CD14-positive monocyte (primary cell): ENCODE data around the gene STAM. TPM values are rescaled to one million over a fixed set of nuclear protein-coding genes. Genes with fewer than 3 reads are reported as not detected.

Experiments used
- DNase-seq, 3 donors: peaks; one replicate each; pipeline ENCODE4 v3.0.0-alpha.2; 2011 to 2022
- H2AFZ ChIP-seq: 2 replicates; pipeline ENCODE4 v1.6.0; 2012; ENCODE audit warnings: mild to moderate bottlenecking, low read depth, low read length, inconsistent platforms; ENCODE audit not compliant: insufficient read depth, poor library complexity, severe bottlenecking
- H3K27ac ChIP-seq, 2 donors: 1 replicate in 1 of 2; 2 replicates in 1 of 2; pipeline ENCODE4 v1.5.1; 2012 to 2013; ENCODE audit warnings: low read length in 2 of 2, control low read depth in 1 of 2, inconsistent platforms in 1 of 2, low read depth in 1 of 2, mild to moderate bottlenecking in 1 of 2
- H3K27me3 ChIP-seq, 2 donors: one replicate each; pipeline versions ENCODE4 v1.6.0 to v1.6.1; 2011 to 2013; ENCODE audit warnings: low read length in 2 of 2; ENCODE audit not compliant: control insufficient read depth in 2 of 2, insufficient read depth in 2 of 2
- H3K36me3 ChIP-seq, 2 donors: replicated peaks in 1 of 2; 1 replicate in 1 of 2; 2 replicates in 1 of 2; pipeline versions ENCODE4 v1.5.1 to v1.6.1; 2012 to 2013; ENCODE audit warnings: low read length in 2 of 2, control low read depth in 1 of 2, inconsistent platforms in 1 of 2, mild to moderate bottlenecking in 1 of 2; ENCODE audit not compliant: insufficient read depth in 2 of 2, control insufficient read depth in 1 of 2
- H3K4me1 ChIP-seq, 2 donors: 1 replicate in 1 of 2; 2 replicates in 1 of 2; pipeline versions ENCODE4 v1.5.1 to v1.6.1; 2012 to 2013; ENCODE audit warnings: low read length in 2 of 2, control low read depth in 1 of 2, inconsistent platforms in 1 of 2, mild to moderate bottlenecking in 1 of 2, moderate library complexity in 1 of 2; ENCODE audit not compliant: insufficient read depth in 2 of 2, control insufficient read depth in 1 of 2
- H3K4me2 ChIP-seq: replicated peaks from 2 replicates; pipeline ENCODE3; 2012; ENCODE audit warnings: low read length, moderate library complexity, mild to moderate bottlenecking; ENCODE audit not compliant: poor library complexity, severe bottlenecking; ENCODE audit errors: extremely low read depth
- H3K4me3 ChIP-seq, 3 experiments: fragments of 200-600 bp in 1 of 3; sonication (generic) in 1 of 3; replicated peaks in 1 of 3; 1 replicate in 2 of 3; 2 replicates in 1 of 3; pipeline ENCODE4 v1.5.1; 2011 to 2013; ENCODE audit warnings: low read length in 3 of 3, mild to moderate bottlenecking in 3 of 3, control low read depth in 2 of 3, low read depth in 2 of 3, inconsistent platforms in 1 of 3, moderate library complexity in 1 of 3
- H3K79me2 ChIP-seq: 2 replicates; pipeline ENCODE4 v1.6.0; 2012; ENCODE audit warnings: mild to moderate bottlenecking, control low read depth, inconsistent platforms, low read length, moderate library complexity; ENCODE audit not compliant: insufficient read depth
- H3K9ac ChIP-seq: 2 replicates; pipeline ENCODE4 v1.6.0; 2017; ENCODE audit warnings: low read length, mild to moderate bottlenecking; ENCODE audit not compliant: insufficient read depth, poor library complexity, severe bottlenecking
- H3K9me3 ChIP-seq, 2 donors: replicated peaks in 1 of 2; 1 replicate in 1 of 2; 2 replicates in 1 of 2; pipeline versions ENCODE4 v1.5.1 to v1.6.1; 2012 to 2013; ENCODE audit warnings: low read length in 2 of 2, control low read depth in 1 of 2; ENCODE audit not compliant: control insufficient read depth in 1 of 2, insufficient read depth in 1 of 2
- H4K20me1 ChIP-seq: 2 replicates; pipeline ENCODE4 v1.6.0; 2012; ENCODE audit warnings: mild to moderate bottlenecking, low read length, control low read depth, moderate library complexity; ENCODE audit not compliant: insufficient read depth
- H3K27ac Mint-ChIP-seq, 7 donors: one replicate each; pipeline ENCODE4 v1.8.0; 2020; ENCODE audit warnings: mild to moderate bottlenecking in 7 of 7, mixed read lengths in 7 of 7, moderate library complexity in 6 of 7, inconsistent platforms in 2 of 7
- H3K27me3 Mint-ChIP-seq, 3 donors: one replicate each; pipeline ENCODE4 v1.8.0; 2021 to 2022; ENCODE audit warnings: low read depth in 3 of 3, mild to moderate bottlenecking in 3 of 3, mixed read lengths in 3 of 3, moderate library complexity in 3 of 3, inconsistent platforms in 1 of 3
- H3K36me3 Mint-ChIP-seq, 2 donors: one replicate each; pipeline ENCODE4 v1.8.0; 2020; ENCODE audit warnings: mixed read lengths in 2 of 2, inconsistent platforms in 1 of 2, mild to moderate bottlenecking in 1 of 2
- H3K4me1 Mint-ChIP-seq: one replicate; pipeline ENCODE4 v1.8.0; 2020; ENCODE audit warnings: mild to moderate bottlenecking, mixed read lengths
- H3K4me3 Mint-ChIP-seq, 2 donors: one replicate each; pipeline ENCODE4 v1.8.0; 2020; ENCODE audit warnings: mild to moderate bottlenecking in 2 of 2, mixed read lengths in 2 of 2, moderate library complexity in 1 of 2
- H3K9me3 Mint-ChIP-seq, 7 donors: one replicate each; pipeline ENCODE4 v1.8.0; 2020 to 2022; ENCODE audit warnings: mixed read lengths in 7 of 7, mild to moderate bottlenecking in 6 of 7, moderate library complexity in 6 of 7, inconsistent platforms in 2 of 7
- CTCF ChIP-seq: fragments of 200-600 bp; IDR thresholded peaks from one replicate; pipeline ENCODE4 v1.8.0; 2022; ENCODE audit warnings: antibody characterized with exemption, mild to moderate bottlenecking
- WGBS: methylation state at CpG from one replicate; pipeline ENCODE4 v1.1.5; 2013; ENCODE audit warnings: missing lambda C conversion rate; ENCODE audit not compliant: insufficient coverage; 5-methylcytosine and 5-hydroxymethylcytosine counted together
- intact Hi-C, 2 donors: fragments of 100-400 bp; cut with micrococcal nuclease; formaldehyde crosslinking; loops; one replicate each; pipeline versions ENCODE4 v1.15.0 to v1.15.1; 2023
- polyA plus RNA-seq, 3 donors: library from polyadenylated mRNA; depleted of rRNA in 1 of 3; unstranded in 2 of 3; stranded (reverse) in 1 of 3; fragments of 300-500 nt in 2 of 3; fragments of >200 nt in 1 of 3; fragmentation: Illumina TruSeq in 2 of 3; gene quantifications; 1 replicate in 2 of 3; 2 replicates in 1 of 3; pipeline ENCODE4 v1.2.3, GENCODE V29; 2012 to 2021

STAM gene
- polyA plus RNA-seq, 3 donors = 5.5 to 16.4 (median 5.9) TPM

GRCh38 chr10:17640331-17640816, 3.6 kb upstream of the STAM start:
- Histone ChIP-seq H3K79me2 (peaks cover 31% of the 10 kb centered on the region), H3K4me2 (no peak overlapping the region), H3K9me3 (no peaks in the 10 kb centered on the region), H4K20me1 (no peaks in the 10 kb centered on the region), H3K36me3 (no peaks in the 10 kb centered on the region), H2AFZ (no peak overlapping the region), H3K27me3 (no peaks in the 10 kb centered on the region), H3K4me3 (no peak overlapping the region), H3K9ac (no peak overlapping the region), H3K4me1 (peaks cover 17 to 18% of the 10 kb centered on the region in 2 donors), H3K27ac (no peak overlapping the region)
- WGBS = 96% methylated on average over 3 of the region's 4 CpGs
- peaks cover 0 to 3% (median 2%) of the 10 kb centered on the region in 3 donors for H3K27me3 Mint-ChIP-seq
- intact Hi-C loops = loop anchor here in 1 of 2 donors (10.0 kb wide), 1 partner anchor 1014 kb away; the partner anchor contains the start of genes ARL5B and NSUN6
- H3K27ac Mint-ChIP-seq = no peak overlapping the region
- peaks cover 0 to 3% (median 1%) of the 10 kb centered on the region in 7 donors for H3K9me3 Mint-ChIP-seq
- DNase-seq = no peak
- no peaks in the 10 kb centered on the region for H3K36me3 Mint-ChIP-seq
- no peak overlapping the region for H3K4me3 Mint-ChIP-seq
- TF ChIP-seq CTCF = no peak
- H3K4me1 Mint-ChIP-seq = peaks cover 19% of the 10 kb centered on the region

GRCh38 chr10:17643339-17643754, 604 bp upstream of the STAM start:
- Histone ChIP-seq H3K27ac (peak overlapping the region; percentile 89 to 97), H3K79me2 (peaks cover 61% of the 10 kb centered on the region), H3K36me3 (no peaks in the 10 kb centered on the region), H3K4me1 (peaks cover 47 to 48% of the 10 kb centered on the region in 2 donors), H3K27me3 (no peaks in the 10 kb centered on the region), H3K9me3 (no peaks in the 10 kb centered on the region), H4K20me1 (peaks cover 15% of the 10 kb centered on the region), H3K4me3 (peak overlapping the region; percentile 60 to 96 (median 86)), H2AFZ (peak overlapping the region; percentile 94), H3K4me2 (peak overlapping the region; percentile 97), H3K9ac (peak overlapping the region; percentile 89)
- Mint-ChIP-seq H3K4me3 (peak overlapping the region; percentile 99), H3K27ac (peak overlapping the region; percentile 99 to 100 (median 100)), H3K9me3 (peaks cover 0 to 3% (median 1%) of the 10 kb centered on the region in 7 donors), H3K4me1 (peaks cover 46% of the 10 kb centered on the region), H3K36me3 (no peaks in the 10 kb centered on the region), H3K27me3 (peaks cover 0 to 2% (median 2%) of the 10 kb centered on the region in 3 donors)
- intact Hi-C loops = loop anchor here in 1 of 2 donors (10.0 kb wide), 1 partner anchor 1011 kb away; the partner anchor contains the start of genes ARL5B and NSUN6
- no peak for TF ChIP-seq CTCF
- peak in 1 of 3 donors; percentile 34 for DNase-seq
- 1% methylated on average over 12 of the region's 13 CpGs for WGBS
